ENCODE results near the gene ST8SIA5.

DNA sequence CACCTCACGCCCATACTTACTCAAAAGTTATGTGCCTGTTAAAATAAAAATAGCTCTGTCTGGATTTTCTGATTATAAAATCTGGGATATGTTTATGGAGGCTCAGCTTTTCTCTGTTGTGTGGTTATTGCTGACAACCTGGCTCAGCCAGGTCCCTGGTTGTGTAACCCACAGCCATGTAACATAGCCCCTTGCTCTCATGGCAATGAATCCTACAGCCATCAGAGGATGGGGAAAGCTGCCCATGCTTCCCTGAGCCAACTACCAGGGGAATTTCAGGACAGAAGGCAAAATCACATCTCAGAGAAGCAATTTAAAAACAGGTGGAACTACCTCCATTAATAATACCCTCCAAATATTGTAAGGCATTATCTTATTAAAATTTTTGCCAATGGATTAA is 29.7 kb downstream of the ST8SIA5 start:
- TF ChIP-seq, protein P1, sequence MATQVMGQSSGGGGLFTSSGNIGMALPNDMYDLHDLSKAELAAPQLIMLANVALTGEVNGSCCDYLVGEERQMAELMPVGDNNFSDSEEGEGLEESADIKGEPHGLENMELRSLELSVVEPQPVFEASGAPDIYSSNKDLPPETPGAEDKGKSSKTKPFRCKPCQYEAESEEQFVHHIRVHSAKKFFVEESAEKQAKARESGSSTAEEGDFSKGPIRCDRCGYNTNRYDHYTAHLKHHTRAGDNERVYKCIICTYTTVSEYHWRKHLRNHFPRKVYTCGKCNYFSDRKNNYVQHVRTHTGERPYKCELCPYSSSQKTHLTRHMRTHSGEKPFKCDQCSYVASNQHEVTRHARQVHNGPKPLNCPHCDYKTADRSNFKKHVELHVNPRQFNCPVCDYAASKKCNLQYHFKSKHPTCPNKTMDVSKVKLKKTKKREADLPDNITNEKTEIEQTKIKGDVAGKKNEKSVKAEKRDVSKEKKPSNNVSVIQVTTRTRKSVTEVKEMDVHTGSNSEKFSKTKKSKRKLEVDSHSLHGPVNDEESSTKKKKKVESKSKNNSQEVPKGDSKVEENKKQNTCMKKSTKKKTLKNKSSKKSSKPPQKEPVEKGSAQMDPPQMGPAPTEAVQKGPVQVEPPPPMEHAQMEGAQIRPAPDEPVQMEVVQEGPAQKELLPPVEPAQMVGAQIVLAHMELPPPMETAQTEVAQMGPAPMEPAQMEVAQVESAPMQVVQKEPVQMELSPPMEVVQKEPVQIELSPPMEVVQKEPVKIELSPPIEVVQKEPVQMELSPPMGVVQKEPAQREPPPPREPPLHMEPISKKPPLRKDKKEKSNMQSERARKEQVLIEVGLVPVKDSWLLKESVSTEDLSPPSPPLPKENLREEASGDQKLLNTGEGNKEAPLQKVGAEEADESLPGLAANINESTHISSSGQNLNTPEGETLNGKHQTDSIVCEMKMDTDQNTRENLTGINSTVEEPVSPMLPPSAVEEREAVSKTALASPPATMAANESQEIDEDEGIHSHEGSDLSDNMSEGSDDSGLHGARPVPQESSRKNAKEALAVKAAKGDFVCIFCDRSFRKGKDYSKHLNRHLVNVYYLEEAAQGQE (IDR thresholded peaks at IDR 0.05; ENCODE audit: low read depth): no peak
- TF ChIP-seq NFIC (IDR thresholded peaks at IDR 0.05) (no peak), EGR1 (IDR thresholded peaks at IDR 0.05) (no peak), CEBPB (IDR thresholded peaks at IDR 0.05) (no peak), EP300 (IDR thresholded peaks at IDR 0.05; ENCODE audit: borderline replicate concordance) (no peak), YY1 (IDR thresholded peaks at IDR 0.05; ENCODE audit: low read depth) (no peak), RAD21 (IDR thresholded peaks at IDR 0.05; ENCODE audit: low read depth) (no peak)
- TF ChIP-seq, protein P2, sequence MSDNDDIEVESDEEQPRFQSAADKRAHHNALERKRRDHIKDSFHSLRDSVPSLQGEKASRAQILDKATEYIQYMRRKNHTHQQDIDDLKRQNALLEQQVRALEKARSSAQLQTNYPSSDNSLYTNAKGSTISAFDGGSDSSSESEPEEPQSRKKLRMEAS (IDR thresholded peaks at IDR 0.05): no peak
